H1 (cell line): ENCODE measurements around the gene SORCS3. TPM values are rescaled to one million over a fixed set of nuclear protein-coding genes. Genes with fewer than 3 reads are reported as not detected.

Source experiments
- CTCF ChIA-PET: fragments of 300-600 bp; sonication (Branson Sonifier 250); formaldehyde crosslinking; loops from one replicate; lab custom pipeline; 2021; ENCODE audit not compliant: partially characterized antibody; lab: Charles Lee
- POLR2A ChIA-PET: fragments of 300-600 bp; sonication (Branson Sonifier 250); formaldehyde crosslinking; loops from one replicate; lab custom pipeline; 2021; ENCODE audit warnings: inconsistent platforms; ENCODE audit not compliant: partially characterized antibody; lab: Charles Lee
- DNase-seq, 2 experiments: peaks; one replicate each; pipeline versions ENCODE4 v3.0.0 to v3.0.0-alpha.2; 2010 to 2022; ENCODE audit warnings: low spot score in 2 of 2, low read depth in 1 of 2, mixed read lengths in 1 of 2
- FAIRE-seq: peaks from 2 replicates; lab custom pipeline; 2011; peaks lifted over from hg19 to GRCh38; lab: Jason Lieb, UNC
- H2AFZ ChIP-seq: 2 replicates; pipeline ENCODE4 v1.8.1; 2012; ENCODE audit warnings: low read length, inconsistent platforms
- H2AK5ac ChIP-seq: 2 replicates; pipeline ENCODE4 v1.6.1; 2013; ENCODE audit warnings: low read depth, low read length
- H2BK120ac ChIP-seq: replicated peaks from 2 replicates; pipeline ENCODE3; 2013; ENCODE audit warnings: low read depth, low read length, inconsistent platforms
- H2BK12ac ChIP-seq: 2 replicates; pipeline ENCODE4 v1.6.1; 2013; ENCODE audit warnings: low read depth, low read length
- H2BK15ac ChIP-seq: 2 replicates; pipeline ENCODE4 v1.6.1; 2013; ENCODE audit warnings: low read length
- H2BK20ac ChIP-seq: 2 replicates; pipeline ENCODE4 v1.6.1; 2013; ENCODE audit warnings: low read length
- H2BK5ac ChIP-seq: 2 replicates; pipeline ENCODE4 v1.6.1; 2013; ENCODE audit warnings: low read depth, low read length
- H3K14ac ChIP-seq: 2 replicates; pipeline ENCODE4 v1.6.1; 2013; ENCODE audit warnings: inconsistent platforms; ENCODE audit not compliant: insufficient read length
- H3K18ac ChIP-seq: 2 replicates; pipeline ENCODE4 v1.6.1; 2013; ENCODE audit warnings: low read length; ENCODE audit errors: extremely low read depth
- H3K23ac ChIP-seq: 2 replicates; pipeline ENCODE4 v1.6.1; 2013; ENCODE audit warnings: inconsistent platforms; ENCODE audit not compliant: insufficient read length
- H3K23me2 ChIP-seq: 2 replicates; pipeline ENCODE4 v1.6.1; 2013; ENCODE audit warnings: low read depth, low read length
- H3K27ac ChIP-seq: 2 replicates; pipeline ENCODE4 v1.6.1; 2011; ENCODE audit warnings: low read depth, low read length, inconsistent platforms
- H3K27me3 ChIP-seq, 4 experiments: replicated peaks in 1 of 4; 1 replicate in 1 of 4; 2 replicates in 3 of 4; pipeline versions ENCODE4 v1.6.1 to v1.8.1; 2011 to 2013; ENCODE audit warnings: low read length in 3 of 4, mild to moderate bottlenecking in 3 of 4, inconsistent platforms in 2 of 4, mixed read lengths in 2 of 4, moderate library complexity in 1 of 4; ENCODE audit not compliant: control insufficient read depth in 3 of 4, insufficient read depth in 3 of 4; ENCODE audit errors: extremely low read depth in 1 of 4
- H3K36me3 ChIP-seq, 4 experiments: 2 replicates each; pipeline versions ENCODE4 v1.6.1 to v1.8.1; 2011 to 2013; ENCODE audit warnings: mild to moderate bottlenecking in 4 of 4, low read length in 3 of 4, moderate library complexity in 2 of 4, control low read depth in 1 of 4, inconsistent platforms in 1 of 4; ENCODE audit not compliant: insufficient read depth in 4 of 4, control insufficient read depth in 2 of 4
- H3K4ac ChIP-seq: replicated peaks from 2 replicates; pipeline ENCODE3; 2013; ENCODE audit warnings: low read length, low read depth, mixed read lengths, inconsistent platforms; ENCODE audit not compliant: insufficient read length
- H3K4me1 ChIP-seq, 4 experiments: replicated peaks in 1 of 4; 1 replicate in 1 of 4; 2 replicates in 3 of 4; pipeline versions ENCODE4 v1.6.1 to v1.8.1; 2011 to 2013; ENCODE audit warnings: low read length in 3 of 4, inconsistent platforms in 2 of 4, mixed read lengths in 1 of 4; ENCODE audit not compliant: insufficient read depth in 4 of 4, control insufficient read depth in 3 of 4
- H3K4me2 ChIP-seq, 2 experiments: 2 replicates each; pipeline versions ENCODE4 v1.6.1 to v1.8.1; 2011 to 2013; ENCODE audit warnings: low read depth in 2 of 2, low read length in 2 of 2, control low read depth in 1 of 2, inconsistent platforms in 1 of 2, mild to moderate bottlenecking in 1 of 2; ENCODE audit not compliant: insufficient read depth in 1 of 2
- H3K4me3 ChIP-seq, 4 experiments: fragments of 200-600, 300-600 bp in 1 of 4; sonication (generic), shearing (Covaris generic), sonication (Bioruptor Twin) in 1 of 4; 2 replicates each; pipeline versions ENCODE4 v1.5.1 to v1.8.1; 2011 to 2016; ENCODE audit warnings: low read length in 4 of 4, low read depth in 3 of 4, control low read depth in 2 of 4, inconsistent platforms in 2 of 4, mild to moderate bottlenecking in 2 of 4, mixed read lengths in 1 of 4, moderate library complexity in 1 of 4; ENCODE audit not compliant: insufficient read depth in 2 of 4; ENCODE audit errors: extremely low read depth in 1 of 4
- H3K56ac ChIP-seq: replicated peaks from 2 replicates; pipeline ENCODE3; 2013; ENCODE audit warnings: low read depth, mild to moderate bottlenecking, mixed read lengths, low read length, inconsistent platforms; ENCODE audit not compliant: insufficient read length
- H3K79me1 ChIP-seq: 2 replicates; pipeline ENCODE4 v1.6.1; 2013; ENCODE audit warnings: low read depth, low read length, control low read depth
- H3K79me2 ChIP-seq, 2 experiments: 2 replicates each; pipeline versions ENCODE4 v1.6.1 to v1.8.1; 2012 to 2013; ENCODE audit warnings: low read length in 2 of 2, mild to moderate bottlenecking in 2 of 2, inconsistent platforms in 1 of 2; ENCODE audit not compliant: insufficient read depth in 2 of 2, control insufficient read depth in 1 of 2
- H3K9ac ChIP-seq, 4 experiments: replicated peaks in 1 of 4; 1 replicate in 1 of 4; 2 replicates in 3 of 4; pipeline versions ENCODE4 v1.6.1 to v1.8.1; 2011 to 2013; ENCODE audit warnings: low read depth in 3 of 4, low read length in 3 of 4, control low read depth in 2 of 4, mild to moderate bottlenecking in 2 of 4, moderate library complexity in 2 of 4, inconsistent platforms in 1 of 4; ENCODE audit errors: extremely low read depth in 1 of 4
- H3K9me3 ChIP-seq, 2 experiments: 2 replicates each; pipeline versions ENCODE4 v1.6.1 to v1.8.1; 2012 to 2013; ENCODE audit warnings: mild to moderate bottlenecking in 2 of 2, moderate library complexity in 2 of 2, control low read depth in 1 of 2, inconsistent platforms in 1 of 2, low read depth in 1 of 2, low read length in 1 of 2, mixed read lengths in 1 of 2; ENCODE audit not compliant: insufficient read depth in 2 of 2
- H4K20me1 ChIP-seq, 2 experiments: replicated peaks in 1 of 2; 2 replicates each; pipeline versions ENCODE3 to v1.8.1; 2011 to 2013; ENCODE audit warnings: inconsistent platforms in 2 of 2, low read length in 2 of 2, mild to moderate bottlenecking in 1 of 2; ENCODE audit not compliant: insufficient read depth in 2 of 2, control insufficient read depth in 1 of 2
- H4K5ac ChIP-seq: 2 replicates; pipeline ENCODE4 v1.6.1; 2013; ENCODE audit warnings: low read length, low read depth, mixed read lengths, inconsistent platforms; ENCODE audit not compliant: insufficient read length
- H4K8ac ChIP-seq: 2 replicates; pipeline ENCODE4 v1.8.0; 2013; ENCODE audit warnings: mild to moderate bottlenecking, moderate library complexity, low read length, inconsistent platforms; ENCODE audit not compliant: insufficient read depth; ENCODE audit errors: extremely low read depth
- H4K91ac ChIP-seq: replicated peaks from 2 replicates; pipeline ENCODE3; 2013; ENCODE audit warnings: low read length, mixed read lengths, inconsistent platforms; ENCODE audit not compliant: insufficient read length
- ASH2L ChIP-seq: fragments of 200-600, 300-600 bp; sonication (generic); IDR thresholded peaks from one replicate; pipeline ENCODE4 v1.7.1; 2017; ENCODE audit warnings: low read length
- BCL11A ChIP-seq, 2 experiments: IDR thresholded peaks; one replicate each; pipeline ENCODE4 v1.6.1; 2011; ENCODE audit warnings: low read depth in 2 of 2, low read length in 2 of 2, mild to moderate bottlenecking in 2 of 2
- TAF1 ChIP-seq: IDR thresholded peaks from 2 replicates; pipeline ENCODE4 v1.6.1; 2011; ENCODE audit warnings: mild to moderate bottlenecking, low read depth, low read length
- TEAD4 ChIP-seq: IDR thresholded peaks from 2 replicates; pipeline ENCODE4 v1.6.1; 2012; ENCODE audit warnings: low read depth, low read length, inconsistent platforms, mixed read lengths
- WGBS, 2 experiments: shearing (Covaris generic) in 1 of 2; methylation state at CpG; one replicate each; pipeline versions ENCODE4 v1.1.6 to v1.1.7; 2013 to 2015; ENCODE audit warnings: low lambda C conversion rate in 2 of 2, mixed read lengths in 2 of 2, inconsistent platforms in 1 of 2, low coverage in 1 of 2, missing lambda C conversion rate in 1 of 2; ENCODE audit not compliant: insufficient replicate concordance in 2 of 2, insufficient coverage in 1 of 2, insufficient read length in 1 of 2; ENCODE audit errors: extremely low coverage in 1 of 2, missing lambda C conversion rate in 1 of 2; 5-methylcytosine and 5-hydroxymethylcytosine counted together
- polyA plus RNA-seq, 7 experiments: library from polyadenylated mRNA; depleted of rRNA in 3 of 7; stranded (reverse) in 5 of 7; unstranded in 2 of 7; fragments of >200 nt in 5 of 7; fragments of 200-250 nt in 2 of 7; gene quantifications; 1 replicate in 5 of 7; 2 replicates in 1 of 7; 4 replicates in 1 of 7; pipeline versions ENCODE4 v1.2.1 to v1.2.3, GENCODE V29; 2011 to 2013; ENCODE audit warnings: missing spikeins in 2 of 7, mixed read lengths in 2 of 7
- total RNA-seq: library from RNA; stranded (reverse); fragmentation: NEBNext Ultra II Directional; extraction: Animal tissue kit (Norgen Biotek cat#: 25700); gene quantifications from 2 replicates; pipeline ENCODE4 v1.2.1, GENCODE V29; 2021

SORCS3 gene
- total and polyA plus RNA-seq, 2 of the 8 experiments (the other 6 are each of a cell fraction or from before 2014, with no cell fraction given) = 0.26 to 0.88 TPM

DNA sequence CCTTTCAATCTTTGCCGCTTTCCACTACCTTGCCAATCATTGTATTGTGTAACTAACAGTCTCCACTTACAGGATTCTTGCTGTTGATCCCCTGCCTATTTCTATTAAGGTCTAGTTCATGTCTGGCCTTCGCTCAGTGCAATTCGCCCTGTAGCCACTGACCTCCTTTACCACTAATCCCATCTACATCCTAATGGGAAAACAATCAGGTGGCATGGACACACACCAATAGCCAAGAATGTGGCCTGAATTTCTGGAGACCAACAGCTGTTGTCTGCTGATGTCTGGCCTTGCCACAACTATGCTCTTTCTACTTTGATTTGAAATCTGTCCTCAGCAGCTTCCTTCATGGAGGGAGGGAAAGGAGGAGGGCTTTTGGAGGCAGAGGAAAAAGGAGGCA, 546.2 kb downstream of the SORCS3 start:
- DNase-seq (no peak), FAIRE-seq (no peak)
- H2AK5ac ChIP-seq = no peak overlapping the region
- POLR2A ChIA-PET = no interaction called here
- H3K23me2 ChIP-seq = 0 out of 2 replicates have a peak, but pooled peaks cover 2% of the 10 kb centered on the region
- H3K27me3 ChIP-seq = no peaks in the 10 kb centered on the region
- no peak overlapping the region for H3K14ac ChIP-seq
- no peaks in the 10 kb centered on the region for H3K79me1 ChIP-seq
- peaks cover 0 to 3% (median 1%) of the 10 kb centered on the region in 4 experiments; a peak in 3 of 7 replicates for H3K4me1 ChIP-seq
- H2BK5ac ChIP-seq = no peak overlapping the region
- H3K36me3 ChIP-seq = no peaks in the 10 kb centered on the region
- no peak overlapping the region for H3K9ac ChIP-seq
- H3K79me2 ChIP-seq = no peaks in the 10 kb centered on the region
- no peak overlapping the region for H2BK120ac ChIP-seq
- H2AFZ ChIP-seq = no peak overlapping the region
- H2BK15ac ChIP-seq = no peak overlapping the region
- H3K4ac ChIP-seq = no peak overlapping the region
- CTCF ChIA-PET = no interaction called here
- no peak overlapping the region for H3K4me2 ChIP-seq
- H3K4me3 ChIP-seq = no peak overlapping the region
- no peak overlapping the region for H3K27ac ChIP-seq
- H3K56ac ChIP-seq = no peak overlapping the region
- H4K91ac ChIP-seq = no peak overlapping the region
- no peaks in the 10 kb centered on the region for H3K9me3 ChIP-seq
- no peak overlapping the region for H4K5ac ChIP-seq
- no peak overlapping the region for H3K18ac ChIP-seq
- no peak overlapping the region for H2BK20ac ChIP-seq
- 88% methylated on average over 3 of the region's 3 CpGs; no CpG with 5 or more reads in 1 of the 2 experiments for WGBS, 2 experiments
- TF ChIP-seq TEAD4 (0 out of 2 replicates have a peak, but pooled peaks have one; percentile 16), ASH2L (no peak), TAF1 (no peak), BCL11A (IDR thresholded peaks at IDR 0.05; ENCODE audit: low read depth in 2 of 2, low read length in 2 of 2) (no peak)
- H2BK12ac ChIP-seq = 0 out of 2 replicates have a peak overlapping the region, but pooled peaks have one; percentile 71
- H4K8ac ChIP-seq = no peak overlapping the region
- no peaks in the 10 kb centered on the region for H4K20me1 ChIP-seq
- H3K23ac ChIP-seq = no peak overlapping the region
